Daoy (cell line): Measurements from ENCODE around the gene FMN2. TPM values are rescaled to one million over a fixed set of nuclear protein-coding genes. Genes with fewer than 3 reads are reported as not detected.
"Not testable (repeated sequence)": the region's sequence is repeated elsewhere in the genome, so short reads cannot be mapped to it uniquely, and the experiment has no call there.

ENCODE experiments used
- DNase-seq: peaks from one replicate; pipeline ENCODE4 v3.0.0-alpha.2; 2015; ENCODE audit warnings: low read depth
- total RNA-seq: library from RNA; depleted of rRNA; stranded (reverse); fragments of >200 nt; shearing (Covaris generic); gene quantifications from 2 replicates; pipeline ENCODE4 v1.2.3, GENCODE V29; 2014

The FMN2 gene
- total RNA-seq, 1 experiment from 2014 or later = 1.1 TPM

DNA sequence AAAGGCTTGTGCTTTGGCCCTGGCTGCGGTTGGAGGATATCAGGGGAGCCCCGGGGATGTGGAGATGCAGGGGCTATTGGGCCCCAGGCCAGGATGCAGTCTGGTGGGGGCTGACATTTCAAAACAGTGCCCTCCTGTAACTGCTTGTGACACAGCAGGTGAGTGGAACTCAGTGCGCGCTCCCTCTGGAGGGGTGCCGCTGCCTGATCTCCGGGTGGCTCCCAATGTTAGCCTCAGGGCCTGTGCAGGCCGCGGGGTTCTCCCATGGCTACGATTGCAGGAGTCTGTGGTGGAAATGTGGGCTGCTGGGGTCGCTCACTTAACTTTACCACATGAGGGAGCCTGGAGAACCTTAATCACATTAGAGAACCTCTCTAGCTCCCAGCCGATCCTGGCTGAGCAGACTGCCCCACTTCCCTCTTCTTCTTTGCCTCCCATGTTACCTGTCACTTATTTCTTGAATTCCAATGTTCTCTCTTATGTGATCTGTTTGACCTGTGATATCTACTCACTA is 163.2 kb downstream of the FMN2 start:
- DNase-seq = no peak

DNA sequence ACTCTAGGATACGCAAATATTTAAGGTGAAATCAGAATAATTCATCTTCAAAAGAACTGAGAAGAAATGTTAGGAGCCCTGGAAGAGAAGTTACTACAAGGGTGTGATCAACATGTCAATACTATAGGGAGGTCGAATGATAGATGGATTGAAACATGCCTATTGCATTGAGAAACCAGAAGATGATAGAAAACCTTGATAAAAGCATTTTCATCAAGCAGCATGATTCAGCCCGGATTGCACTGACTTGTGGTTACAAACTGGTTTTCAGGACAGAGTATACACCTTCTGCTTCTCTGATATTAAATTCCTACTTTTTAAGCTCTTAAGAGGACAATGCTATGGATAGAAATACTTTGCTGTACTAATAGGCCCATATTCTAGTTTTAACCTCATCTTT is 164.2 kb downstream of the FMN2 start:
- no peak for DNase-seq

DNA sequence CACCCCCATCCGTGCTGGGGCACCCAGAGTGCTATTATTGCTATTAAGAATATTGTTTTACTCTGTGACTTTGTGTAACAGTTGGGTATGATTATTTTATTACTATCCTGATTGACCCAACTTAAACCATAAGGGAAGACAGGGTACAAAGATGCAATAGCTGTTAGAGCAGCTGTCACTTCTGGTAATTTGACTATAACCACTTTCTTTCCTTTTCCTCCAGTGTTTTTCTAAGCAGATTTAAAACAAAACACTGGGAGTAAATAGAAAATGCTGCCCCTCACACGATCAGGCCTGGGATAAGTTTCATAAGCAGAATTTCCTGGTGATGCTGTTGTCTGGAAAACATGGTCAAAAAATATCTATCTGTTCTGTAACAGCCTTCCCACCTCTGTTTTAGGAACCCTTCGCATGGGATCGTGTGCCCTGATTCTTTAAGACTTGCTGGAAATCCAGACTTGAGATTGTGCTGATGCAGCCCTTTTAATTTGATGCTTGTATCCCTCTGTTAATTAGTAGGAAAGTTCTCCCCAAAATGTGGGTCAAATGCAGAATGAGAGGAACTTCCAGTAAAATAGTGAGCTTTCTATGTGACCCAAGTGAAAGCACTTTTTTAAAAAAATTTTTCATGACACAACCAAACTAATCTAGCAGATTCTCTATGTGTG is 165.3 kb downstream of the FMN2 start:
- no peak for DNase-seq

DNA sequence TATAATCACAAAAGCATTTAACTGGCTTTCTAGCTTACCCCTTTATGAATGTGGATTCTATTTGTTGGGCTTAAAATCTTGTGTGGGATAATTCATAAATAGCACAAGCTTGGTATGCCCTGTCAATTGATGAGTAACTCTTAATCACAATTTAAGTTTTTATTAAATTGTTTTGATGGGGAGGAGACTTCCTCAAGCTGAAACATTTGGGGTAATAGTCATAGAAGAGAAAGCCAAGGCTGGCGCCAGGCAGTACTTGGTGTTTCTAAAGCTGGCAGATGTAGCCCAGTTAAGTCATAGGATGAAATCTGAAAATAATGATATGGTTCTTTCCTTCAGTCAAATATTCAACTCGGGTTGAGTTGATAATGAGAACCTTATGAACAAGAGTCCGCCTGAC is 167.2 kb downstream of the FMN2 start:
- peak; percentile 11 for DNase-seq

DNA sequence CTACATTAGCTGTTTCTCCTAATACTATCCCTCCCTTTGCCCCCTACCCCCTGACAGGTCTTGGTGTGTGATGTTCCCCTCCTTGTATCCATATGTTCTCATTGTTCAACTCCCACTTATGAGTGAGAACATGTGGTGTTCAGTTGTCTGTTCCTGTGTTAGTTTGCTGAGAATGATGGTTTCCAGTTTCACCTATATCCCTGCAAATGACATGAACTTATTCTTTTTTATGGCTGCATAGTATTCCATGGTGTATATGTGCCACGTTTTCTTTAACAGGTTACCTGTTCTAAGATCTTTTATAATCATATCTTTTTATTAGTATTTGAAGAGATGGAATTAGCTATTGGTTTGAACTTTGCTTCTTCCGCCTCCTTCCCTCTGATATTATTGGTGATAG is 172.8 kb downstream of the FMN2 start:
- DNase-seq = not testable (repeated sequence)

GRCh38 chr1:240271081-240271480 is 179.4 kb downstream of the FMN2 start:
- no peak for DNase-seq

DNA sequence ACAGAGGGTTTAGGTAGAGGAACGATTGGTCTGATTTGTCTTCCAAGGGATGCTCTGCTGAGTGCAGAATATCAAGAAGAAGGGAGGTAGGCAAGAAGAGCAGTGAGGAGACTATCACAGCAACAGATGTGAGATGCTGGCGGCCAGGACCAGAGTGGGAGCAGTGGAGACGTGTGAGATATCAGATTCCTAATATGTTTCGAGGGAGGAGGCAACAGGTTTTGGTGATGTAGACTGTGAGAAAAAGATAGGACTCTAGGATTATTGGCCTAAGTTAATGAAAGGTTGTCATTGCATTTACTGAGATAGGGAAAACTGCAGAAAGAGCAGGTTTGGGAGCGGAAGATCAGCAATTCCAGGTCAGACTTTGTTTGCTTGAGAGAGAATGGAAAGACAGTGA is 182.9 kb downstream of the FMN2 start:
- no peak for DNase-seq

DNA sequence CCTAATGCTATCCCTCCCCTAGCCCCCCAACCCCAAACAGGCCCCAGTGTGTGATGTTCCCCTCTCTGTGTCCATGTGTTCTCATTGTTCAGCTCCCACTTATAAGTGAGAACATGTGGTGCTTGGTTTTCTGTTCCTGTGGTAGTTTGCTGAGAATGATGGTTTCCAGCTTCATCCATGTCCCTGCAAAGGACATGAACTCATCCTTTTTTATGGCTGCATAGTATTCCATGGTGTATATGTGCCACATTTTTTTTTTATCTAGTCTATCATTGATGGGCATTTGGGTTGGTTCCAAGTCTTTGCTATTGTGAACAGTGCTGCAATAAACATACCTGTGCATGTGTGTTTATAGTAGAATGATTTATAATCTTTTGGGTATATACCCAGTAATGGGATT is 183.5 kb downstream of the FMN2 start:
- DNase-seq = not testable (repeated sequence)

DNA sequence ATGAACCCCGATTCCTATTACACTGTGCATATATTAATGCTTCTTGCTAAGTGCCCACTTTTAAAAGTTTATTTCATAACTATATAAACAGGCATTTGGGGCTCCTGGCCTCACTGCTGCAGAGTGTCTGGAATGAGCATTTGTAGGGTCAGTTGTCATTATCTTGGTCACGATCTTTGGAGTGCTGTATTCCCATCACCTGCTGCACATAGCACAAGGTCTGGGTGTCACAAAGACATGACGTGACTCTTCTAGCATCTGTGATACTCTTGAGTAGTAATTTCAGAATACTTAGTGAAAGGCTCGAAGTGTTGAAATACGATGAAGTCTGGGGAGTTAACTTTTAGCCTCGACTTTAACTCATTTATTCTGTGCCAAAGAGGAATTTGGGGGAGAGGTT is 186.4 kb downstream of the FMN2 start:
- DNase-seq = no peak

- DNase-seq = no peak
Measured at GRCh38 chr1:240280560-240281322, 189.1 kb downstream of the FMN2 start.

- no peak for DNase-seq
Measured at GRCh38 chr1:240282061-240282830, 190.6 kb downstream of the FMN2 start.

GRCh38 chr1:240284656-240285414 is 193.2 kb downstream of the FMN2 start:
- no peak for DNase-seq

DNA sequence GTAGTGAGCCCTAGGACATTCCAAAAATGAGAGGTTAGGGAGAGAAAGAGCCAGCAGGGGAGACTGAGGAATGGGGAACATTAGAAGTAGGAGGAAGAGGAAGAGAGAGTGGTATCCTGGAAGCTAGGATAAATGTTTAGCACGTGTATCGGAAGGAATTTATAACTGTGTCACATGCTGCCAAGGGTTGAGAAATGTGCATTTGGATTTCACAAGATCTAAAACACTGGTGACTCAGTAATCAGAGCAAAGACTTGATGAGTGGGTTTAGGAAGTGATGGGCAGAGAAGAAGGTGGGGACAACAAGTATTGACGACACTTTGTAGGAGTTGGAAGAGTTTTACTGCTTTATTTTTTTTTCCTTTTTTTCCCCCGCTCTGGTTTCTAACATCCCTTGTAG is 193.9 kb downstream of the FMN2 start:
- DNase-seq = no peak

DNA sequence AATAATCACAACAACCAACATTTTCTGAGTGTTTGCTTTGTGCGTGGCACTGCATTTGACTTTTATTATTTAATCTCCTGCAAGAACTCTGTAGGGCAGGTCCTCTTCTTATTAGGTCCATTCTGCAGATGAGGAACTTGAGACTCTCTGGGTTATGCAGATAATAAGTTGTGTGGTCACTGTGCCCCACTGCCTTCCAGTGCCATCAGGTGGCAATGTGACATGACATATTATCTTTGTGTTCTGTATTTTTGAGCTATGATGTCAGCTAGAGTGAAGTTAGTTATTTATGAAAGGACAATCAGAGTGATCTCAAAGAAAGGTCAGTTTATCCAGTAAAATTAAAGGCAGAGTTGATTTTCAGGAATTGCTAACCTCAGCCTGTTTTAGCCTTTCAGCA is 196.0 kb downstream of the FMN2 start:
- DNase-seq = no peak

DNA sequence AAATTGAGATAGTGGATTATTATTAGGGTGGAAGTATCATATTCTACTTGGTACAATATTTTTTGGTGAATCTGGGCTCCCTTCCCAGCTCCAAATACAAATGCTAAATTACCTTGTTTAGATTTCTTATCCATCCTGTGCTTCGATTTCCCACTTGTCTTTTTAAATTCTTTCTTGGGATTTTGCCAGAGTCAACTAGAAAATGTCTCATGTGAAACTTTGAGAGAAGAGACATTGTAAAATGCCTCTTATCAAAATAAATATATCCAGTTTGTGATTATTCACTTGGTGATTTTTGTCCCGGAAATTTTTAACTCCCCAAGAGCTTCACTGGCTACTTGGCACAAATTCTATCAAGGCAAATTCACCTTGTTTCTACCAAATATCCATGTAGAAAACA is 202.0 kb downstream of the FMN2 start:
- no peak for DNase-seq

GRCh38 chr1:240294566-240294965 is 202.9 kb downstream of the FMN2 start:
- no peak for DNase-seq

DNA sequence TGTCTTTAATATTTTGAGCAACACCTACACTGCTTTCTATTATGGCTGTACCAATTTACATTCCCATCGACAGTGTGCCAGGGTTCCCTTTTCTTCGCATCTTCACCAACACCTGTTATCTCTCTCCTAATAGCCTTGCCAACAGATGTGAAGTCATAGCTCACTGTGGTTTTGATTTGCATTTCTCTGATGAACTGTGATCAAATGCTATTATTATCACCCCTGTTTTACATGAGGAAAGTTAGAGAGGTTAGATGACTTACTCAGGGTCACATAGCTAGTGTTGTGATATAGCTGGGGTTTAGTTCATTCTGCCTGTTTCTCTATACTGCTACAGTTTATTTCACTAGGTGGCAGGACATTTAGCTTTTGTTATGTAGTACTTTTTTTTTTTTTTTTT is 204.1 kb downstream of the FMN2 start:
- DNase-seq = no peak

GRCh38 chr1:240304466-240304865 is 212.8 kb downstream of the FMN2 start:
- no peak for DNase-seq

DNA sequence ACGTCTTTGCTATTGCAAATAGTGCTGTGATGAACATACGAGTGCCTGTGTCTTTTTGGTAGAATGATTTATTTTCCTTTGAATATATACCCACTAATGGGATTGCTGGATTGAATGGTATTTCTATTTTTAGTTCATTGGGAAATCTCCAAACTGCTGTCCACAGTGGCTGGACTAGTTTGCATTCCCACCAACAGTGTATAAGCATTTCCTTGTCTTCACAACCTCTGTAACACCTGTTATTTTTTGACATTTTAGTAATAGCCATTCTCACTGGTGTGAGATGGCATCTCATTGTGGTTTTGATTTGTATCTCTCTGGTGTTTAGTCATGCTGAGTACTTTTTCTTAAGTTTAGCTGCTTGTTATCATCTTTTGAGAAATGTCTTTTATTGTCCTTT is 215.0 kb downstream of the FMN2 start:
- DNase-seq = no peak

DNA sequence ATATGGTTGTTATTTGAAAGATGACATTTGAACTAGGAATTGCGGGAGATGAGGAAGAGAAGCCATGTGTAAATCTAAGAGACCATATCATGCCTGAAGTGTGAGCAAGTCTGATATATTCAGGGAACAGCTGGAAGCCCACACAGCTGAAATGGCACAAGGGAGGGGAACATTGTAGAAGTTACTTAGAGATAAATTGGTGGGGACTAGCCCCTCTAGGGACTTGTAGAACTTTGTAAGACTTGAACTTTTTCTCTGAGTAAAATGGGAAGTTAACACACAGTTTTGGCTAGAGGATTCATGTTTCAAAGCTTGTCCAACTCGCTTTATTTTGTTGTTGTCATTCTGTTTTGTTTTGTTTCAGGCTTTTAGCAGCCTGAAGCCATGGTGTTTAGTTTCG is 216.4 kb downstream of the FMN2 start:
- no peak for DNase-seq

DNA sequence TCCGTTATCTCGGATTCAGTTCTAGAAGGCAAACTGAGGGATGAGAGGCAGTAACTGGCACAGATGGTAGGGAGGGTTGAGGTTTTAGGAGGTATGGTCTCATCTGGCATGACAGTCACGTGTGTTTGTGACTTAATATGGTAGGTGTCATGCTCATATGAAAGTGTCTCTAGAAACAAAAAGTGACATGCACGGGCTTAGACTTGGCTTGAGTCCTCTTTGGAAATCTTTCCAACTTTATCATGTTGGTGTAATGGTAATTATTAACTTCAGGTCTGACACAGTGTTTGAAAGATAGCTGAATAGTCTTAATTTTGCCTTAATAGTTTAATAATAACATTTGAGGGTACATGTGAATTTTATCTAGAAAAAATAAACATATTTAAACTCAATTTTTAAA is 218.1 kb downstream of the FMN2 start:
- no peak for DNase-seq
